A673 (cell line): Measurements from ENCODE around the gene HDAC4. TPM values are rescaled to one million over a fixed set of nuclear protein-coding genes. Genes with fewer than 3 reads are reported as not detected.

Experiments used
- BruUV-seq: library from RNA; stranded (reverse); fragments of 400-500 nt; replicated peaks from 2 replicates; lab custom pipeline; 2021; lab: Mats Ljungman, UMichigan
- CTCF ChIA-PET: fragments of 300-600 bp; sonication (Branson Sonifier 250); formaldehyde crosslinking; loops from one replicate; lab custom pipeline; 2022; ENCODE audit warnings: antibody characterized with exemption; lab: Charles Lee
- POLR2A ChIA-PET: fragments of 300-600 bp; sonication (Branson Sonifier 250); formaldehyde crosslinking; loops from one replicate; lab custom pipeline; 2022; ENCODE audit warnings: antibody characterized with exemption; ENCODE audit not compliant: low non-redundant PET; lab: Charles Lee
- DNase-seq: peaks from one replicate; pipeline ENCODE4 v3.0.0-alpha.2; 2015; ENCODE audit warnings: low spot score
- H3K27ac ChIP-seq: fragments of 200-600 bp; sonication (generic); 2 replicates; pipeline ENCODE4 v1.5.1; 2016; ENCODE audit warnings: mixed run types, low read depth, mild to moderate bottlenecking, mixed read lengths, antibody characterized with exemption, low read length; ENCODE audit not compliant: poor library complexity, severe bottlenecking
- H3K27me3 ChIP-seq: fragments of 200-600 bp; sonication (generic); replicated peaks from 2 replicates; pipeline ENCODE4 v1.6.1; 2017; ENCODE audit warnings: mixed run types, low read depth, mild to moderate bottlenecking, mixed read lengths, antibody characterized with exemption, low read length; ENCODE audit not compliant: insufficient read depth, poor library complexity
- H3K36me3 ChIP-seq: fragments of 200-600 bp; sonication (generic); 2 replicates; pipeline ENCODE4 v1.6.1; 2016; ENCODE audit warnings: mixed run types, mild to moderate bottlenecking, mixed read lengths, antibody characterized with exemption, low read length; ENCODE audit not compliant: insufficient read depth, poor library complexity, severe bottlenecking
- H3K4me1 ChIP-seq: fragments of 200-600 bp; sonication (generic); 2 replicates; pipeline ENCODE4 v1.6.1; 2017; ENCODE audit warnings: mixed run types, mild to moderate bottlenecking, mixed read lengths, antibody characterized with exemption, low read length; ENCODE audit not compliant: insufficient read depth, poor library complexity, severe bottlenecking
- H3K4me3 ChIP-seq: fragments of 200-600 bp; sonication (generic); 2 replicates; pipeline ENCODE4 v1.5.1; 2016; ENCODE audit warnings: low read depth, mixed run types, mild to moderate bottlenecking, mixed read lengths, low read length; ENCODE audit not compliant: poor library complexity, severe bottlenecking
- H3K9me3 ChIP-seq: fragments of 200-600 bp; sonication (generic); 2 replicates; pipeline ENCODE4 v1.6.1; 2016; ENCODE audit warnings: mixed run types, low read depth, mild to moderate bottlenecking, mixed read lengths, antibody characterized with exemption, low read length; ENCODE audit not compliant: poor library complexity, severe bottlenecking
- CTCF ChIP-seq: fragments of 300-800, 200-600 bp; sonication (generic); conservative IDR thresholded peaks from 2 replicates; pipeline ENCODE4 v1.5.1; 2017; ENCODE audit warnings: low read depth, mild to moderate bottlenecking, antibody characterized with exemption, low read length, moderate library complexity, mixed read lengths
- EZH2 ChIP-seq: fragments of 200-600 bp; sonication (generic); IDR thresholded peaks from 2 replicates; pipeline ENCODE4 v1.6.1; 2017; ENCODE audit warnings: borderline replicate concordance, low read depth, mild to moderate bottlenecking, mixed read lengths, antibody characterized with exemption, low read length; ENCODE audit not compliant: poor library complexity, severe bottlenecking
- intact Hi-C: fragments of 100-400 bp; cut with micrococcal nuclease; formaldehyde crosslinking; loops from one replicate; pipeline ENCODE4 v1.10.0; 2022; ENCODE audit not compliant: unreplicated experiment
- total RNA-seq: library from RNA; stranded (reverse); gene quantifications from 2 replicates; pipeline ENCODE4 v1.2.3, GENCODE V29; 2021

The HDAC4 gene
- total RNA-seq, 1 experiment from 2014 or later, result 40.0 TPM

- no peaks in the 10 kb centered on the region for H3K36me3 ChIP-seq
- no peaks in the 10 kb centered on the region for H3K4me1 ChIP-seq
- H3K27ac ChIP-seq, result no peak overlapping the region
- H3K9me3 ChIP-seq, result no peaks in the 10 kb centered on the region
- TF ChIP-seq EZH2 (no peak), CTCF (no peak)
- H3K4me3 ChIP-seq, result no peak overlapping the region
- ChIA-PET CTCF (interaction anchor here (0.6 kb wide), 1 partner anchor 49 kb away, joined by 3 read pairs; no protein-coding TSS in a partner anchor), POLR2A (no interaction called here)
- DNase-seq, result no peak
- intact Hi-C loops, result no loop called here
- no TSS peak for BruUV-seq
- no peaks in the 10 kb centered on the region for H3K27me3 ChIP-seq
Measured at GRCh38 chr2:239142296-239142695, 258.5 kb downstream of the HDAC4 start.

DNA sequence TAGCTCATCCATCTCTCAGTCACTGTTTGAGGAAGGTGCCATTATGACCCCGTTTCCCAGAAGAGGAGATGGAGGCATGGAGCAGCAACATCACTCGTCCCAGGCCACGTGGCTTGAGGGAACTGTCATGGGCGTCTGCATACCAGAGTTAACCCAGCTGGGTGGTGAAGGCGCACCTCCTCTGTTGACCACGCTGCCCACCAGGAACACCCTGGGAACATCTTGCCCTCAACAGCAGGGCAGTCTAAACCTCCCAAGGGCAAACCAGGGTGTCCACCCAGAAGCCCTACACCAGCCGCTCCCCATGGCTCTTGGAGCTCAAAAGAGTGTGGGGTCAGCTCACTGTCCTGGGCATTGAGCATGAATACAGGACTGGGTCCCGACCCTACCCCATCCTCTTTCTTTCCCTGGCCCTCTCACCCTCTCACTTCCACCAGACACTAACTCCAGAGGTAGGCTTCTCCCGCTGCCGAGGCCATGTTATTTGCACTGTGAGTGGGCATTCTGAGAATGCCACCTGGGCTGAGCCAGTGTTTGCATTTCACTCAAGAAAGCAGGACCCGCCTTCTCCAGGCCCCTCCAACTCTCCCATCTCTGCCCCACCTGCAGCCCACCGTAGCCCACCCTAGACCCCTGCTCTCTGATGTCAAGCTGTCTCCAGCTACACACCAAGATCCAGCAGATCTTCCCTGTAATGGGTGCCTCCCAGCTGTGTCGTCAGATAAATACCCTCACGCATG, 259.6 kb downstream of the HDAC4 start:
- POLR2A ChIA-PET, result no interaction called here
- TF ChIP-seq EZH2 (no peak), CTCF (no peak)
- no peak for DNase-seq
- Histone ChIP-seq H3K27ac (no peak overlapping the region), H3K9me3 (no peaks in the 10 kb centered on the region), H3K36me3 (no peaks in the 10 kb centered on the region), H3K4me1 (no peaks in the 10 kb centered on the region), H3K27me3 (no peaks in the 10 kb centered on the region), H3K4me3 (no peak overlapping the region)
- no TSS peak for BruUV-seq
- intact Hi-C loops, result no loop called here
- CTCF ChIA-PET, result no interaction called here

- no peak for TF ChIP-seq EZH2
- ChIA-PET CTCF (no interaction called here), POLR2A (no interaction called here)
- H3K9me3 ChIP-seq, result no peaks in the 10 kb centered on the region
- DNase-seq, result no peak
- no peaks in the 10 kb centered on the region for H3K4me1 ChIP-seq
- no peaks in the 10 kb centered on the region for H3K27me3 ChIP-seq
- no peaks in the 10 kb centered on the region for H3K36me3 ChIP-seq
- H3K27ac ChIP-seq, result no peak overlapping the region
- BruUV-seq, result no TSS peak
- intact Hi-C loops, result no loop called here
- no peak overlapping the region for H3K4me3 ChIP-seq
Measured at GRCh38 chr2:239140346-239141020, 260.3 kb downstream of the HDAC4 start.
